Smooth muscle cell (in vitro differentiated cells): Measurements from ENCODE around the gene LTBP1. TPM values are rescaled to one million over a fixed set of nuclear protein-coding genes. Genes with fewer than 3 reads are reported as not detected.
"Not testable (repeated sequence)": the region's sequence is repeated elsewhere in the genome, so short reads cannot be mapped to it uniquely, and the experiment has no call there.

Experiments used
- DNase-seq: peaks from one replicate; lab custom pipeline; 2025; ENCODE audit not compliant: unreplicated experiment; lab: John Stamatoyannopoulos, UW
- H2AFZ ChIP-seq: fragments of 200-600 bp; sonication (generic); 2 replicates; pipeline ENCODE4 v1.6.0; 2016; ENCODE audit warnings: antibody characterized with exemption, low read depth, mild to moderate bottlenecking
- H3F3A ChIP-seq: fragments of 200-600 bp; sonication (generic); 2 replicates; pipeline ENCODE4 v1.6.0; 2017; ENCODE audit warnings: antibody characterized with exemption, low read depth
- H3K27ac ChIP-seq: fragments of 200-600 bp; sonication (generic); 2 replicates; pipeline ENCODE4 v1.5.1; 2016; ENCODE audit warnings: low read depth, mild to moderate bottlenecking
- H3K27me3 ChIP-seq: fragments of 200-600 bp; sonication (generic); 2 replicates; pipeline ENCODE4 v1.6.1; 2016; ENCODE audit warnings: low read depth, mild to moderate bottlenecking
- H3K36me3 ChIP-seq: fragments of 200-600 bp; sonication (generic); 2 replicates; pipeline ENCODE4 v1.5.1; 2016; ENCODE audit warnings: low read depth
- H3K4me1 ChIP-seq: fragments of 200-600 bp; sonication (generic); 2 replicates; pipeline ENCODE4 v1.5.1; 2016; ENCODE audit warnings: low read depth
- H3K4me2 ChIP-seq: fragments of 200-600 bp; sonication (generic); 2 replicates; pipeline ENCODE4 v1.6.0; 2016; ENCODE audit warnings: mild to moderate bottlenecking
- H3K4me3 ChIP-seq: fragments of 200-600 bp; sonication (generic); 2 replicates; pipeline ENCODE4 v1.5.1; 2016; ENCODE audit warnings: mild to moderate bottlenecking
- H3K79me2 ChIP-seq: fragments of 200-600 bp; sonication (generic); 2 replicates; pipeline ENCODE4 v1.6.0; 2016; ENCODE audit warnings: low read depth, mild to moderate bottlenecking
- H3K9ac ChIP-seq: fragments of 200-600 bp; sonication (generic); 2 replicates; pipeline ENCODE4 v1.6.0; 2016; ENCODE audit warnings: low read depth
- H3K9me3 ChIP-seq: fragments of 200-600 bp; sonication (generic); replicated peaks from 2 replicates; pipeline ENCODE4 v1.5.1; 2016; ENCODE audit warnings: low read depth
- H4K20me1 ChIP-seq: fragments of 200-600 bp; sonication (generic); 2 replicates; pipeline ENCODE4 v1.6.0; 2016; ENCODE audit warnings: low read depth
- WGBS: methylation state at CpG from one replicate; pipeline ENCODE4 v1.1.7; 2016; ENCODE audit warnings: low lambda C conversion rate; 5-methylcytosine and 5-hydroxymethylcytosine counted together
- polyA plus RNA-seq: library from polyadenylated mRNA; unstranded; fragments of >200 nt; fragmentation: Nextera tagmentation; extraction: Ambion mirVana; gene quantifications from 2 replicates; pipeline ENCODE4 v1.2.1, GENCODE V29; 2016
- total RNA-seq: library from RNA; depleted of rRNA; stranded (reverse); fragments of >200 nt; gene quantifications from 2 replicates; pipeline ENCODE4 v1.2.3, GENCODE V29; 2014
- TF ChIP-seq, protein P1 (sequence below): fragments of 200-600 bp; sonication (generic); IDR thresholded peaks from 2 replicates; pipeline ENCODE4 v1.5.1; 2017; ENCODE audit warnings: borderline replicate concordance, mild to moderate bottlenecking, antibody characterized with exemption; ENCODE audit not compliant: insufficient read depth, poor library complexity, severe bottlenecking

Gene LTBP1
- total and polyA plus RNA-seq, 2 experiments from 2014 or later: 146 to 250 TPM

DNA sequence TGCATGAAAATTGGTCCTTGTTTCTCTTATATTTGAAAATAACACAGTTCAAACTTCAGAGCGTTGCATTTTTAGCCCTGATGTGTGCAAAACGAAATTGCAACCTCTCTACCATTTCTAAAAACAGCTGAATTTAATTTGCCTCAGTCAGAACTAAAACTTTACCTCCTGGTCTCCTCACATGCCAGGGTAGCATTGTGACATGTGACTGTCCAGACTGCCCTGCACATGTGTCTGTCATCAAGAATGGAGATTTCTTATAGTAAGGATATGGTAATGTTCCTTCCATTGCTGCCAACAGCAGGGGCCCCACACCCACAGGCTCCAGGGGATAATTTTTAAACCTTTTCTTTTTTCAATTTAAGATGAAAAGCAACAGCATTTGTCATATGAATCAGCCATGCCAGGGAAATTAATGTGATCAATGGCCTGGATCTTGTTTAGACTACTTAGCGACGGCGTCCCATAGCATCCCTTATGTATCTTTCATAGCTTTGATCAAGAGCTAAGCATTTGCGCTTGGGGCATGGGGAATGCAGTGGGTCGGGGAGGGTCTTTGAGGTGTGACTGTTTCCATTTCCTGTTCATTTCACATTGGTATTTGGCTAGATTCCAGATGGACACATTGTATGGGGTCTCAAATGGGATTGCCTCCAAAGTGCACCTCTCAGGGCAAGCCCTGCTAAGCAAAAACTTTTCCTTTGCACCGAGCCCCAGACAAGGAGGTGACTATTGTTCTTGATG, 437.3 kb downstream of the LTBP1 start:
- Histone ChIP-seq H2AFZ (no peak overlapping the region), H3K9me3 (no peaks in the 10 kb centered on the region), H3F3A (no peaks in the 10 kb centered on the region), H3K4me3 (no peak overlapping the region), H3K27me3 (no peaks in the 10 kb centered on the region), H3K36me3 (no peaks in the 10 kb centered on the region), H3K27ac (no peak overlapping the region), H4K20me1 (no peaks in the 10 kb centered on the region), H3K4me1 (no peaks in the 10 kb centered on the region), H3K9ac (no peak overlapping the region), H3K79me2 (no peaks in the 10 kb centered on the region), H3K4me2 (no peak overlapping the region)
- no peak for DNase-seq
- WGBS: 95% methylated on average over 8 of the region's 8 CpGs
- TF ChIP-seq, protein P1, sequence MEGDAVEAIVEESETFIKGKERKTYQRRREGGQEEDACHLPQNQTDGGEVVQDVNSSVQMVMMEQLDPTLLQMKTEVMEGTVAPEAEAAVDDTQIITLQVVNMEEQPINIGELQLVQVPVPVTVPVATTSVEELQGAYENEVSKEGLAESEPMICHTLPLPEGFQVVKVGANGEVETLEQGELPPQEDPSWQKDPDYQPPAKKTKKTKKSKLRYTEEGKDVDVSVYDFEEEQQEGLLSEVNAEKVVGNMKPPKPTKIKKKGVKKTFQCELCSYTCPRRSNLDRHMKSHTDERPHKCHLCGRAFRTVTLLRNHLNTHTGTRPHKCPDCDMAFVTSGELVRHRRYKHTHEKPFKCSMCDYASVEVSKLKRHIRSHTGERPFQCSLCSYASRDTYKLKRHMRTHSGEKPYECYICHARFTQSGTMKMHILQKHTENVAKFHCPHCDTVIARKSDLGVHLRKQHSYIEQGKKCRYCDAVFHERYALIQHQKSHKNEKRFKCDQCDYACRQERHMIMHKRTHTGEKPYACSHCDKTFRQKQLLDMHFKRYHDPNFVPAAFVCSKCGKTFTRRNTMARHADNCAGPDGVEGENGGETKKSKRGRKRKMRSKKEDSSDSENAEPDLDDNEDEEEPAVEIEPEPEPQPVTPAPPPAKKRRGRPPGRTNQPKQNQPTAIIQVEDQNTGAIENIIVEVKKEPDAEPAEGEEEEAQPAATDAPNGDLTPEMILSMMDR: no peak

DNA sequence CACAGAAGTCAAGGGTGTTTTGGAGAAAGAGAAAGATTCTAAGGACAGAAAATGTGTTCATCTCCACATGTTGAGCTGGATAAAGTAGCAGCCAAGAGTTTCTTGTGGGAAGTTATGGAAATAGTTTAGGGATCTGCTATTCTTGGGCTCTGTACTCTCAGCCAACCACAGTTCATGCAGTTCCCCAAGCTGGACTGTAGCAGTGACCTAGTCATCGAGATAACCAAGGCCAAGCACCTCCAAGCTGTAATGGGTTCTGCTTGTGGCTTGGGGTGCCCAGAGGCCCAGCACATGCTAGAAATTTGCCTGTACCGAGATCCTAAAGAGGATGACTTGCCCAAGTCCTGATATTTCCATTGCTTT, 437.8 kb downstream of the LTBP1 start:
- no peak for DNase-seq
- H2AFZ ChIP-seq: no peak overlapping the region
- TF ChIP-seq, protein P1: no peak
- no peak overlapping the region for H3K4me2 ChIP-seq
- H3K4me3 ChIP-seq: no peak overlapping the region
- no peaks in the 10 kb centered on the region for H3F3A ChIP-seq
- H3K27ac ChIP-seq: no peak overlapping the region
- H3K9me3 ChIP-seq: no peaks in the 10 kb centered on the region
- no peaks in the 10 kb centered on the region for H4K20me1 ChIP-seq
- WGBS: 92% methylated on average over 2 of the region's 2 CpGs
- H3K9ac ChIP-seq: no peak overlapping the region
- no peaks in the 10 kb centered on the region for H3K79me2 ChIP-seq
- no peaks in the 10 kb centered on the region for H3K4me1 ChIP-seq
- no peaks in the 10 kb centered on the region for H3K27me3 ChIP-seq
- no peaks in the 10 kb centered on the region for H3K36me3 ChIP-seq

DNA sequence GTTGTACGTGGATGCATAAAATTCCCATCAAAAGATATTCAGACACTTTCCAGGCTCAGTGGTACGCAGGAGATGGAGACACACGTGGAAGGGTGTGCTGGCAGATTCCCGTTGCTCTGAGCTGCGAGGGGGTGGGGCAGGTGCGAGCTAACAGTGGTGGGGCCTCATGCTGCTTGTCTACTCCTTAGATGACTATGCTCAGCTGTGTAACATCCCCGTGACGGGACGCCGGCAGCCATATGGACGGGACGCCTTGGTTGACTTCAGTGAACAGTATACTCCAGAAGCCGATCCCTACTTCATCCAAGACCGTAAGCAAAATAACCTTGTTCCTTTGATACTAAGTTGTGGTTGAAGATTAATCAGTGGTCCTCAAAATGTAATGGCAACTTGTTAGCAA, 442.2 kb downstream of the LTBP1 start:
- H3K4me1 ChIP-seq: no peaks in the 10 kb centered on the region
- no peaks in the 10 kb centered on the region for H3K36me3 ChIP-seq
- TF ChIP-seq, protein P1: no peak
- no peak for DNase-seq
- no peak overlapping the region for H3K27ac ChIP-seq
- no peaks in the 10 kb centered on the region for H3K9me3 ChIP-seq
- no peak overlapping the region for H3K4me2 ChIP-seq
- WGBS: 93% methylated on average over 14 of the region's 14 CpGs
- no peak overlapping the region for H2AFZ ChIP-seq
- H3K79me2 ChIP-seq: no peaks in the 10 kb centered on the region
- H3K27me3 ChIP-seq: no peaks in the 10 kb centered on the region
- no peak overlapping the region for H3K9ac ChIP-seq
- H3F3A ChIP-seq: no peaks in the 10 kb centered on the region
- H4K20me1 ChIP-seq: no peaks in the 10 kb centered on the region
- no peak overlapping the region for H3K4me3 ChIP-seq

DNA sequence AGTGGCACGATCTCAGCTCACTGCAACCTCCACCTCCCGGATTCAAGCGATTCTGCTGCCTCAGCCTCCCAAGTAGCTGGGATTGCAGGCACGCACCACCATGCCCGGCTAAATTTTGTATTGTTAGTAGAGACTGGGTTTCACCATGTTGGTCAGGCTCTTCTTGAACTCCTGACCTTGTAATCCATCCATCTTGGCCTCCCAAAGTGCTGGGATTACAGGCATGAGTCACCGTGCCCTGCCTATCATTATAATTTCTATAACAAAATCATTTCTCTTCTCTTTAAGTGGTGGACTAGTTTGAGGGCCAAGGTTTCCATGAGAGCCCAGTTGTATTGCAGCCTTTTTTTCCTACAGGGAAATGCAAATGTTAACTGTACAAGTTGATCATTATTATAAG, 442.9 kb downstream of the LTBP1 start:
- WGBS: 96% methylated on average over 6 of the region's 6 CpGs
- H3K9me3 ChIP-seq, H3K4me1 ChIP-seq, H3K9ac ChIP-seq, H4K20me1 ChIP-seq, H3K4me2 ChIP-seq, DNase-seq, H3K27me3 ChIP-seq, H2AFZ ChIP-seq, H3K27ac ChIP-seq, H3K4me3 ChIP-seq, H3K36me3 ChIP-seq, H3K79me2 ChIP-seq, H3F3A ChIP-seq: not testable (repeated sequence)
